RKO (cell line): ENCODE data around the gene LRP4.

Source experiments
- DNase-seq: peaks from one replicate; pipeline ENCODE4 v3.0.0-alpha.2; 2016; ENCODE audit warnings: low spot score

The LRP4 gene

DNA sequence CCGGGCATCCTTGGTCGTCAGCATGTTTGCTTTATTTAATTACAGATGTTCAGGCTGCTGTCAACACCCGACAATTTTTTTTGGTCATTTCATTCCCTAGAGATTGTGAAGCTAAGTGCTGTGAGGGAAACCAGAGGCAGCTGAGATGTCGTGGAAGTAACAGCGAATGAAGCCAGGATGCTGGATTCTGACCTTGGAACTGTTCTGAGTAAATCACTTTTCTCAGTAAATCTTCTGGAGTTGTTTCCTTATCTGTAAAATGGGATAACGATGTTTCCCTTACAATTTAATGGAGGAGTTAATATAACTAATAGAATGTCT is 71.9 kb downstream of the LRP4 start:
- no peak for DNase-seq

DNA sequence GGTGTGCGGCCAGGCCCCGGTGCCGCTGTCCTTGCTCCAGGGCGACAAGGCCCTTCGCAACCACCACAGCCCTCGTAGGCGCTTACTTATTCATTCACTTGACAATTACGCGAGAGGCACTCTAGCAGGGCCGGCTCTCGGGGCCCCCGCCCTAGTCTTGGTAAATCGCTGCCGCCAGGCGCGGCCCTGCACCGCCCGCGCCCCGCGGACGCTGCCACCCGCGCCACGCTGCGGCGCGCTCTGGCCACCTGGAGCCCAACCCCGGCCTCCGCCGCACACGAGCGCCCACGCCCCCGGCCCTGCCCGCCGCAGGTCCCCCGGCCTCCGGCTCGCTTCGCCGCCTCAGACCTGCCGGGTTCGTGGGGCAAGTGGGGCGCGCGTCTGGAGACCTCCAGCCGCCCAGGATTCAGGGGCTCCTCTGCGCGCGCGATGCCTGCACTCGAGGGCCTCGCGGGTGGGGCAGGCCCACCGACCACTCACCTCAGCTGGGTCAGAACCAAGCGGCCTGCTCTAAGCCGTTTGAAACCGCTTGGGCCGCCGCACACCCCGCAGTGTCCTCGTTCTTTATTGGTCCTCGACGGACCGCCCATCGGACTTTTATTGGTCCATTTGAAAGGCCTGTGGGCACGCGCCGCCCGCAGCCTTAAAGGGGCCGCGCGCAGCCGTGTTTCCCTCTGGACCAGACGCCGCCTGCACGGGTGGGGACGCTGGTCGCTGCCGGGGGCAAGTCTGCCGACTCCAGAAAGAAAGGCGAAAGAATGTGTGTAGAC is 72.4 kb downstream of the LRP4 start, which contains the start of gene CKAP5:
TSS of gene CKAP5 (minus strand) at position 541 of the 770 bp plus-strand sequence. CDS start 25,049 bp downstream, outside the sequence.
- peak; percentile 90 for DNase-seq

DNA sequence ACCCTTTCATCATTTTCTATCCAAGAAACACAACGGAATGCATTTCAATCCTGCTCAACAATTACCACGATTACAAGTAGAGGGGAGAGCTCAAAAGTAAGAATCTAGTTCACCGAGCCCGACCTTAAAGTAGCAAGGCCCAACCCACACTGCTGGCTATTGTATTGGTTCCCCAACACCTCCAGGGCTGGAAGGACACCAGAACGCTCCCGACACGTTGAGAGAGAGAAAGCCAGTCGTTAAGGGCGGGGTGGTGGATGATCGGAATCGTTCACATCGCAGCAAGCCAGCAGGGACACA is 73.0 kb downstream of the LRP4 start:
- DNase-seq, result peak; percentile 16

DNA sequence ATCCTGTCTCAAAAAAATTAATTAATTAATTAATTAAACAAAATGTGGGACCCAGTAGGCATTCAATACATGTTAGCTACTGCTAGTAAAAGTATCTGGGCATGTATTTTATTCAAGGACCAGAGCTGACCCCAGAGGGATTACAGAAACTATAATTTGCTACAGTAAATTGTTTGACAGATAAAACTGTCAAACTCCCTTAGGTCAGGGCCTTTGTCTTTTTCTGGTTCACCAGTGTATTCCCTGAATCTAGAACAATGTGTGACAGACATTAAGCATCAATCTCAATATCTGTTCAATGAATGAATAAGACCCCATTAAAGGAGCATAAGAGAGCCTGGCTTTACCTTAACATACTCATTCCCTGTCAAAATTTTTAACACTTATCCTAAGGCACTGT is 78.2 kb downstream of the LRP4 start:
- no peak for DNase-seq

DNA sequence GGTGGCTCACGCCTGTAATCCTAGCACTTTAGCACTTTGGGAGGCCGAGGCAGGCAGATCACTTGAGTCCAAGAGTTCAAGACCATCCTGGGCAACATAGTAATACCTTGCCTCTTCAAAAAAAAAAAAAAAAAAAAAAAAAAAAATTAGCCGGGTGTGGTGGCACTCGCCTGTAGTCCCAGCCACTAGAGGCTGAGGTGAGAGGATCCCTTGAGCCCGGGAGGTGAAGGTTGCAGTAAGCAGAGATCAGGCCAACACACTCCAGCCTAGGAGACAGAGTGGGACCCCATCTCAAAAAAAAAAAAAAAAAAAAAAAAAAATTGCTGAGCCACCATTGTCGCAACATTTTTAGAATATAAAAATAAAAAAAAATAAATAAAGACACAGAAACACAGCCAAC is 79.8 kb downstream of the LRP4 start:
- DNase-seq, result no peak

DNA sequence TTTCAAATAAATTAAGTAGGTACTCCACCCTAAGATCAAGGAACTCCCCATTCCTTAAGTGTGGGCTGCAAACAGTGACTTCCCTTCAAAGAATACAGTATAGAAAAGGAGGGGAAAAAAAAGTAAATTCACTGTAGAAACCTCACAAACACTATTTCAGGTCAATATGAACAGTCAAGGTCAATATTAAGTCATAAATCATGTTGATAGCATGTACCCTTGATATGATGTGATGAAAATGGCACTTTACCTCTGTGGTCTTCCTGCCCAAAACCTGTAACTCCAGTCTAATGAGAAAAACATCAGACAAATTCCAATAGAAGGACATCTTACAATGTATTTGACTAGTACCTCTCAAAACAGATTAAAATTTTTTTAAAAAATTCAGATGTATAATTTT is 80.5 kb downstream of the LRP4 start:
- no peak for DNase-seq

DNA sequence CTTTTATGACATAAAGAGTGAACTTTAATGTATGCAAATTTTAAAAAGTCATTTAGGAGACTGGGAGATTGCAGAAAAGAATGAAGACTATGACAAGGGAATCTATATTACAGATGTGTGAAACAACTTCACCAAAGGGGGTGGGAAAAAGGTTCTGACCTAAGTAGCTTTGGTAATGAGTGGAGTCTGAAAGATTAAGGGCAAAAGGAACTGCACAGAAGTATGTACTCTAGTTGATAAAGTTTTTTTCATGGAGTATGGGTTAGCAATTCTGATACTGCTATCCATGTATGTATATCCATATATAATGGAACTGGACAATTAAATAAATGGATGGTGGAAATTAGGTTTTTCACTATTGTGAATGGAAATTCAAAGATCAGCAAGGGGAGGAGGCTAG is 81.5 kb downstream of the LRP4 start:
- no peak for DNase-seq

DNA sequence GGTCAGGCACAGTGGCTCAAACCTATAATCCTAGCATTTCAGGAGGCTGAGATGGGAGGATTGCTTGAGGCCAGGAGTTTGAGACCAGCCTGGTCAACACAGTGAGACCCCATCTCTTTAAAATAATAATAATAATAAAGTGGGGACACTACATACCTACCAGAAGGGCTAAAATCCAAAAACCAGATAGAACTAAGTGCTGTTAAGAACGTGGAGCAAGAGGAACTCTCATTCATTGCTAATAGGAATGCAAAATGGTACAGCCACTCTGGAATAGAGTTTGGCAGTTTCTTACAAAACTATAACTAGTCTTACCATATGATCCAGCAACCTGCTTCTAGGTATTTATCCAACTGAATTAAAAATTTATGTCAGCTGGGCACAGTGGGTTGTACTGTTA is 81.9 kb downstream of the LRP4 start:
- no peak for DNase-seq

DNA sequence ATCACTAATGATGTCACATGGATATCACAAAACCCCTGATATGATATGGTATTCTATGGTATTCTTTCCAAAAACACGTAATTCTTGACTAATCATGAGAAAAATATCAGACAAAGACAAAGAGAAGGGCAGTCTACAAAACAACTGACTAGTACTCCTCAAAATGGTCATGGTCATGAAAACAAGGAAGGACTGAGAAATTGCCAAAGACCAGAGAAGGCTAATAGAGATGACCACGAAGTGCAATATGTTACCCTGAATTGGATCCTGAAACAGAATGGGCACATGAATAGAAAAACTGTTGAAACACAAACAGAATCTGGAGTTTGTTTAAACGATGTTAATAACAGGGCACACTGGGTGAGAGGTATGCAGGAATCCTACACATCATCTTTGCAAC is 82.5 kb downstream of the LRP4 start:
- no peak for DNase-seq

DNA sequence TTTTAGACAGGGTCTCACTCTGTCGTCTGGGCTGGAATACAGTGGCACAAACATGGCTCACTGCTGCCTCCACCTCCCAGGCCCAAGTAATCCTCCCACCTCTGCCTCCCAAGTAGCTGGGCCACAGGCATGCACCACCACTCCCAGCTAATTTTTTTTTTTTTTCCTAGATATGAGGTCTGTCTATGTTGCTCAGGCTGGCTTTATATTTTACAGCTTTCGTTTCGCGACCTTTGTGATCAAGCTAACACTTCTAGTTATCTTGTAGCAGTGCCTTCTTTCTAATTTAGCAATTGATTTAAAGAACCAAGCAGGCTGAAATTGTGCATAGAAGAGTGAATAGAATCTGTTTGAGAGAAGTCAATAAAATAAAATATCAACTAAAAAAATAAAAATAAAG is 83.5 kb downstream of the LRP4 start:
- DNase-seq, result no peak

DNA sequence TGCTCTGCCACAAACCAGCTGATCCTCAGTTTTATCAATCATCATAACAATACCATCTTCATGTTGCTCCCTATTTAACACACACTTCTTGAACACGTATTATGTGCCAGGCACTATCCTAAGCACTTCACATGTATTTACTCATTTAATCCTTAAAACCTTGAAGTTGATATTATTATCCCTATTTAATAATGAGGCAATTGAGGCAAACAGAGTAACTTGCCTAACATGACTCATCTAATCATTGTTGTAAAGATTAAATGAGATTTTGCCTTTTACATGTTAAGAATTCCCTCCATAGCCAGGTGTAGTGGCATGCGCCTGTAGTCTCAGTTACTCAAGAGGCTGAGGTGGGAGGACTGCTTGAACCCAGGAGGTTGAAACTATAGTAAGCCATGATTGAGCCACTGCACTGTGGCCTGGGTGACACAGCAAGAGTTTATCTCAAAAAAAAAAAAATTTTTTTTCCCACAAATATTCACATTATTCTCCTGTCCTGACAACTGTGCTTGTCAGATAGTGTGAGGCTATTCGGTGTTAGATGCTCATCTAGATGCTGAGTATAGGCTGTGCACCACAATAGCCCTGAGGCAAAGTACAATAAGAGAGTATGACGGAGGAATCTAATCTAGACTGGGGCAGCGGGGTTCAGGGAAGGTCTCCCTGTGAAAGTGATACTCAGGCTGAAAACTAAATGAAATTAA is 85.7 kb downstream of the LRP4 start:
- no peak for DNase-seq

DNA sequence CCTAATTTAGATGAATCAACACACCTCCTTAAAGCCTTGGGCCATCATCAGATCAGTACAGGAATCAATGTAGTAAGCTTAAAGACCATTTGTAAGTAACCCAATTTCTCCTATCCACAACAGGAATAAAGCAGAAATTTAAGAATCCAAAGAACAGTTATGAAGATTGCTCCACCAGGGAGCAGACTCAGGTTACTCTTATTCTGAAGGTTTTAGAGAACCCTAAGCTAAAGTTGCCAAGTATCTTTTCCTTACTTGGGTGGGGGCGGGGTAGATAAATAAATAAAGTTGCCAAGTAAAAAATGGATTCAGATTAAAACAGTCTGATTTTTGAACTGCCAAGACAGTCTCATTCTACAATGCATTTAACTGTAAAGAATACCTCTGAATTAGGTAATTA is 90.4 kb downstream of the LRP4 start:
- no peak for DNase-seq

DNA sequence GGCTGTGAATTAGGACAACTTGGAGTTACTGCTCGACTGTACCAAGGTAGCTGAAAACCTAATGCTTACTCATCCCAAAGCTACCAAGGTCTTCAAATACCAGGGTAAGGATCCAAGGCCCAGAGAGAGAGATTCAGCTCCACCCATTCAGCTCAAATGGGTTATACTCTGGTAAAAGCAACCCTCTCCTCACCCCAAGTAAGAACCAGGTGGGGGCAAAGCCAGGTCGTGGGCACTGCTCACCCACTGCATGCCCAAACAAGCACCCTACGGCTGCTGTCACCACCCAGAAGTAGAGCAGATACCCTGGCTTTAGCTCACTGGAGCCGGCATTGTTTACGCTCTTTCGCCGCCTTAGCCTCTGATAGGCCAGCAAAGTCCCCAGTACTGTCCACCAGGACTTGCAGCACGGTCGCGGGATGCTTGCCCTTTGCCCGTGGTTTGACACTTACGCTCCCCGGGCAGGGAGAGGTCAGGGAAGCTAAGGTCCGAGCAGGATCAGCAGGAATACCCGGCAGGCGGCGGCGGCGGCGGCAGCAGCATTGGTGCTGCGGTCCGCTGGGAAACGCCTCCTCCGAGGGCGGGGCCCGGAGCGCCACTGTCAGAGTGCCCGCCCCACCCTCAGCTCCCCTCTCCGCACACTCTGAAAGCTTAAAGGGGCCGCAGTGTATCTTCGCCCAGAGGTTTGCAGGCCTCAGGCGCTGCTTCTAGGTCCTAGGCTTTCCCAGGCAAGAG is 91.9 kb downstream of the LRP4 start:
- DNase-seq, result peak; percentile 48

DNA sequence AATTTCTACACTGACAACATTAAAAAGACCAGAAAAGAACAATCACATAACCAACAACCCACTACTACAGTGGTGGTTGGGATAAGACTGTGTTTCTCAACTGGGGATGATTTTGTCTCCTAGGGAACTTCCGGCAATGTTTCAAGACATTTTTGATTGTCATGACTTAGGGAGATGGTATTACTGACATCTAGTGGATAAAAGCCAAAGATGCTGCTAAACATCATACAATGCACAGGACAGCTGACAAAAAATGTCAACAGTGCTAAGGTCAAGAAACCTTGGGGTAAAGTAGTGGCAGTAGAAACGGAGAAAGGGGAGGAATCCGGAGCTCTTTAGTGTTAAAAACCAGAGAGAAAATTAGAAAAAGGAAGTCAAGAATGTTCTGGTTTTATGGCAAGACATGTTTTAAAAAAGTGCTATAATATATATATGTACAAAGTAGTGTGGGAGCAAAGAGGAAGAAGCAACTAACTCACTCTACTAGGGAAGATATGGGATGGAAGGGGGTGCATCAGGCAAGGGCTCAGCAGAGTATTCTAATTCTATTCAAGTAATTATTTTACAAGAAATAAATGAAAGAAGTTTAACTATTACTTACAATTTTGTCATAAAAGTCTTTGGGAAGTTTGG is 109.4 kb downstream of the LRP4 start:
- DNase-seq, result peak; percentile 71
